CD4-positive, alpha-beta T cell treated with Interleukin-2 at 100 ng/mL for 4 hours (primary cell): Measurements from ENCODE around the gene UBIAD1.
A peak's percentile ranks its signal among the peaks of the same experiment; 100 is the strongest.

ENCODE experiments used
- DNase-seq: peaks from one replicate; pipeline ENCODE4 v3.0.0-alpha.2; 2020; ENCODE audit warnings: low spot score

The UBIAD1 gene

DNA sequence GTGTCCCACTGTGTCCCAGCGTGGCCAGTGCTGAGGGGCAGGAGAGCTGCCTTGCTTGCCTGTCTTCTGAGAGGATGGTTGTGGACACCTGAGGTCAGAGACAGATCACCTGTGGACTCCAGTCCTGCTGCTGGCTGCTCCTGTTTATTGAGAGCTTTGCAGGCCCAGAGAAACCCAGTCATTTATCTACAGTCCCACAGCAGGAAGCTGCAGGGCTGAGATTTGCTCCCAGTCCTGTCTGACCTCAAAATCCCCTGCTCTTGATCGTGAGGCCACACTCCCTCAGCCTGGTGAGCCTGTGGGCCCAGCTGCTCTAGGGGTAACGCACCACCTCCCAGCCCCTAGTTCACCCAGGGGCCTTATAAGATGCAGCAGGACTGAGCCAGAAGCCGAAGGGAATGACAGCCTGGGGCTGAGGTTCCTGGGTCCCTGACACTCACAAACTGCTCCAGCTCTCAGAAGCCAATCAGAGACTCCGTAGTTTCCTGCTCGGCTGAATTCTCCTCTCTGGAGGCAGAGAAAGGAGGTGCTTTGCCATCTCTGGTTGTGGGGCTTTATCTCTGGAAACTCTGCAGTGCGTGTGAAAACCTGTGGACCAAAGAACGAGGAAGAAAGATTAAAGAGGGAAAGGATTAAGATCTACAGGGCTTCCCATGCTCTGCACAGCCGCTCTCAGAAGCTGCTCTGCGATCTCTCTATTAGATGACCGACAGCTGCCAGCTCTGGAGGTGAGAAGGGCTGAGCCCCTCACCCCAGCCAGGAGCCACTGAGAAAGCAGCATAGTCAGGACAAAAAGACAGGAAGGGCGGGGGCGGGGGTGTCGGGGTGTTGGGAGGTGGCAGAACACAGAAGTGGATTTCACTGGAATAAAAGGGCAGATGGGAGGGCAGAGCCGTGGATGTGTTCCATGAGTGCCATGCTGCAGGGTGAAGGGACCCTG is 39.1 kb downstream of the UBIAD1 start:
- no peak for DNase-seq

DNA sequence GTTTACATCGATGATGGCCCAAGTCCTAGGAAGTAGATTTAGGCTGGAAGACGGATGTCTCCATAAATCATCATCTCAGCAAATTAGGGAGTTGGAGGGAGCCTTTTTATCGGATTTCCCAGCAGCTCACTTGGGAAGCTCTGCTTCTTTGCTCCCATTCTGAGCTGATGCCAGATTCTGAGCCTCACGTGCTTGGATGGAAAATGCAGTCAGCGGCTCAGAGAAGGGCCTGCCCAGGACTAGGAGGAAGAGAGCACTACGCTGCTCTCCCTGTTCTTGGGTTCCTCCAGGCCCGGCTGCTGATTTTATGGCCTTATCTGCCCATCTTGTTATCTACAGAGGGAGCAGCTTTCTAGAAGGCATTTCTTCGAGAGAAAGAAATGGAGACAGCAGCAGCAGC is 42.0 kb downstream of the UBIAD1 start:
- DNase-seq: no peak

DNA sequence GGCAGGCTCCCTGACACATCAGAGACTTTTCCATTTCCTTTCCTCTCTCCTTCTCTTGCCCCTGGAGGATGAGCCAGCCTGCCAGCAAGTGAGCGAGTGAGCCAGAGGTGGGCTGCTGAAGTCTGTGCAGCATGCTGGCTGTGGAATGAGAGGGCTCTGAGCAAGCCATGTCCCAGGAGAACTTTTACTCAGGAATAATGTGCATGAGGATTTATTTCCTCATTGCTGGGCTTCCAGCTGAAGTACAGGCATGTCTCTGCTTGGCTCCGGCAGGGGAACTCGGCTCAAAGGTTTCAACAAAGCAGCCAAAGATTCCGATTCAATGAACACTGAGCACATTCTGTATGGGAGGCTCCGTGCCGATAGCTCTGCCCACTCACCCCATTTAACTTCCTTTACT is 43.7 kb downstream of the UBIAD1 start:
- no peak for DNase-seq

DNA sequence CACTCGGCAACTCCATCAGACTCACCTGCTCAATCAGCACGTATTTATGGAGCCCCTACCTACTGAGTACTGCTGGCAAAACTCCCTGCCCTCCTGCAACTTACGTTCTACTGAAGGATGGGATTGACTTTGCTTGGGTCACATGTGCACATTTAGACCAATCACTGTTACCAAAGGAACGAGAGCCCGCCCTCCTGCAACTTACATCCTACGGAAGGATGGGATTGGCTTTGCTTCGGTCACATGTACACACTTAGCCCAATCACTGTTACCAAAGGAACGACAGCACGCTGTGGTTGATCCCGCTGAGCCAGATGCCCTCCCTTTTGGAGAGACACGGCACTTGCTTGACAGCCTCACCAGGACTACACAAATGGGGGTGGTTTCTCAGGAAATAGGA is 46.0 kb downstream of the UBIAD1 start:
- no peak for DNase-seq

DNA sequence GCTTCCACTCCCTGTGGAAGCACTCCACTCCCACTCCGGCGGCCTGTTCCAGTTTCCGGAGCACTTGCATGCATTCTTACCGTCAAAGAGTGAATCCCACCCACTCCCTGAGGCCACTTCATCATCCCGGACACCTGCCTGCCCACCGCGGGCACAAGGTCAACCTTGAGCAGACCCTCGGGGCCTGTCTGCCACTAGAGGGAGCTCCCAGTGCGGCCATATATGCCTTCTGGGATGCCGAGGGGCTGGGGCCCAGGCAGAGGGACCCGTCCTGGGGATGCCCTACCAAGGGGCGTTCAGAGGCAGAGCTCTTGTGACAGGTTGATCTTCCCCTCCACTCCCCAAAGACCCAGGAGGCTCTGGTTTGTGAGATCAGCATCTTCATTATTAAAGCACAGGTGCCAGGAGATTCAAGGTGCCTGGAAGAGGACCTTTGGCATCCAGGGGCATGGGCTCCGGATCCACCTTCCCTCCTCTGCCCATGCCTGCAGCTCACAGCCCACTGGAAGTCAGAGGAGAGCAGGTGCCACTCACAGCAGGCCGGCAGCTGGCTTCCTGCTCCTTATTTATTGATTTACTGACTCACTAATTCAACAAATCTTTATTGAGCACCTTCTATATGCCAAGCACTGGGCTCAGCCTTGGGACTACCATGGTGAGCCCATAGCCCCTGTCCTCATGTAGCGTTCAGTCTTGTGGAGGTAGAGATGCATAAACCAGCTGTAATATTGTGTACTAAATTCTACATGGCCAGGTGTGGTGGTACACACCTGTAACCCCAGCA is 47.3 kb downstream of the UBIAD1 start:
- DNase-seq: peak; percentile 19

DNA sequence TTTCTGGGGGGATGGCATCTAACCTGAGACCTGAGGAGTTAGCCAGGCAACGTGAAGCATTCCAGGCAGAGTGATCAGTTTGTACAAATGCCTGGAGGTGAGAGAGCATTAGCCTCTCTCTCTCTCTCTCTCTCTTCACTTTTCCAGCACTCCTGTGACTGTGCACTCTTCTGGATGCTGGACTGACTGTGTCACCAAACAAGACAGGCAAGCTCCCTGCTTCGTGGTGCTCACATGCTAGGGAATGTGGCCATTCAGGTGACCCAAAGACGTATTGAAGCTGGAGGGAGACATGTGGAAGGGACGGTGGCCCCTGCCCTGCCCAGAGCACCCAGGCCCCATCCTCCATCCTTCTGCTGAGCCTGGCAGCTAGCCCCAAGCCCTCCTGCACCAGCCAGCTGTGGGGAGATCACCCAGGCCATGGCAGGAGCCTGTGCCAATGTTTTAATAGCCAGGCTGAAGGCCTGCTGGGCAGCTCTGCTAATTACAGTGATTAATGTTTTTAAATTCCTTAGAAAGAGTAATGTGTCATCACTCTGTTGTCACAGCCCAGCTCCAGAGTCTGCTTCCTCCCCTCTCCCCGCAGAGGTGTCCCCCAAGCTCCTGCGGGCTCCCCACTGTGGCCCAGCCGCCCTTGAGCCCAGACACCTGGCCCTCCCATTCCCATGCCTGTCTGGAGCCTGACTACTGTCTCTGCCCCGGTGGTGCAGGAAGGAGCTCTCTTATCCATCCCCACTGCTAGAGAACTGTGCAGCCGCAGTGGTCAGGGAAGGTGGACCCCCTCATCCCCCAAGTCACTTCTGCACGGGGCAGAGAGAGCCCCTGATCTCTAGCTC is 48.9 kb downstream of the UBIAD1 start:
- DNase-seq: no peak

DNA sequence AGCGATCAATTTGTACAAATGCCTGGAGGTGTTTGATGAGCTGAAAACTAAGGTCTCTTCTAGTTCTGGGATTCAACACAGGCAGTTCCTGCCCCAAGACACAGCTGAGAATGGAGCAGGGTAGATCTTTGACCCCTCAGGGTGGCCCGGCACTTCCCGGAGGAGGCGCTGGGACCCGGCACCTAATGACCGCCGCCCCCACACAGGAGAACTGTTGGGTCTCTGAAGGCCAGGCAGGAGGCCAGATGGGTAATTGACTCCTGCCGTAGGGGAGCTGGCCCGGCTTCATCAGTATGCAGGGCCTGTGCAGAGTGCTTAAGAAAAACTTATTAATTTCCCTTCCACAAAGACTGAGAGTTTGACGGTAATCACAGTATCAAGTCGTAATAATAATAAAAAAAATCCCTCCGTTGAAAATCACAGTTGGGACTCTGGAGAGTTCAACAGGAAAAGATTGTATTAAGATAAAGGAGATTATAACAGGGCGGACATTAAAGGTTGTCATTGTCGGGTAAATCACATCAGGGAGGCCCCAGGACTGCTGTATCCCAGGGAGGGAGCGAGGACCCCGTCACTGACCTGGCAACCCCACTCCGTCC is 51.7 kb downstream of the UBIAD1 start:
- no peak for DNase-seq

DNA sequence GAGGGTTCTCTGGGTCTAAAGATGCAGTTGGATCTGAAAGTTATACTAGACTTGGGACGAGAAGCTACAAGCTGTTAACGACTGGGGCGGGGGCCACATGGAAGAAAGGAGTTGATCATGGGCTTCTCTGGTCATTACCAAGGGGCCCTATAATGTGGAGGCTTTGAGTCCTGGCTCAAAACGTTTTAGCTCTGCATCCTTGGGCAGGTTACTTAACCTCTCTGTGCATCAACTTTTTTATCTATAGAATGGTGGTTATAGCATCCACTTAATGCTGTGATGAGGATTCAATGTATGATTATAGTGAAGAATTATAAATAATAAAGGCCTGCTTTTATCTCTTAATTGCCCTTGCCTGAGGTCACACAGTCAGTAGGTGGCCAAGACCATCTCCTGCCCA is 53.1 kb downstream of the UBIAD1 start:
- DNase-seq: no peak

DNA sequence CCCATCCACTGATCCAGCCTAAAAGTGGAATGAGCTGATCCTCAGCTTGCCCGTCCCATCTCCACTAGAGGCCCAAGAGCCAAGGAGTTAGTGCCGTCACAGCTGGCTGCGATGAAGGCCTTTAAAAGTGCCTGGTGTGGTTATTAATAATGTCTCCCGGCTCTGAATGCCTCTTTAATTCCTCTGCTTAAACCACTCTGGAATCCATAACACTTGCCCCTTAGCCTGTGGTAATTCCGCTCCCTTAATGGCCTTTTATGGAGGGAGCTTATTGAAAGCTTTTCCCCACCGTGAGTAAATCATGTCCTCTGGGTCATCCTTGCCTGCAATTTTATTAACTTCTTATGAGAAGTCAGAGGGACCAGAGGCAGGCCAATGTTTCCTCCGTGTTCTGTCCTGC is 55.4 kb downstream of the UBIAD1 start:
- DNase-seq: no peak

DNA sequence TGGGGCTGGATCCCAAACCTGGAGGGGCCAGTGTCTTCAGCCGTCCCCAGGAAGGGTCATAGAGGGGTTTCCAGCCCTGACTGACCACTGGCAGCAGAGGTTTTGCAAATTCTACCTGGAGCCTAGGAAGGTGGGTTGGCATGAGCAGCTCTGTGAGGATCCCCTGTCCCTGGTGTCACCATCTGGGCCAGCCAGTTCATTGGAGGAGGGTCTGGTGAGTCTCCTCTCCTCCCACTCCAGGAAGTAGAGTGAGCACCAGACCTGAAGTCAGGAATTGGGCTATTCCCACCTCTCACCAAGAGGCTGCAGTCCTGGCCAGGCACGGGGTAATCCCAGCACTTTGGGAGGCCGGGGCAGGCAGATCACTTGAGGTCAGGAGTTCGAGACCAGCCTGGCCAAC is 57.4 kb downstream of the UBIAD1 start:
- DNase-seq: no peak

DNA sequence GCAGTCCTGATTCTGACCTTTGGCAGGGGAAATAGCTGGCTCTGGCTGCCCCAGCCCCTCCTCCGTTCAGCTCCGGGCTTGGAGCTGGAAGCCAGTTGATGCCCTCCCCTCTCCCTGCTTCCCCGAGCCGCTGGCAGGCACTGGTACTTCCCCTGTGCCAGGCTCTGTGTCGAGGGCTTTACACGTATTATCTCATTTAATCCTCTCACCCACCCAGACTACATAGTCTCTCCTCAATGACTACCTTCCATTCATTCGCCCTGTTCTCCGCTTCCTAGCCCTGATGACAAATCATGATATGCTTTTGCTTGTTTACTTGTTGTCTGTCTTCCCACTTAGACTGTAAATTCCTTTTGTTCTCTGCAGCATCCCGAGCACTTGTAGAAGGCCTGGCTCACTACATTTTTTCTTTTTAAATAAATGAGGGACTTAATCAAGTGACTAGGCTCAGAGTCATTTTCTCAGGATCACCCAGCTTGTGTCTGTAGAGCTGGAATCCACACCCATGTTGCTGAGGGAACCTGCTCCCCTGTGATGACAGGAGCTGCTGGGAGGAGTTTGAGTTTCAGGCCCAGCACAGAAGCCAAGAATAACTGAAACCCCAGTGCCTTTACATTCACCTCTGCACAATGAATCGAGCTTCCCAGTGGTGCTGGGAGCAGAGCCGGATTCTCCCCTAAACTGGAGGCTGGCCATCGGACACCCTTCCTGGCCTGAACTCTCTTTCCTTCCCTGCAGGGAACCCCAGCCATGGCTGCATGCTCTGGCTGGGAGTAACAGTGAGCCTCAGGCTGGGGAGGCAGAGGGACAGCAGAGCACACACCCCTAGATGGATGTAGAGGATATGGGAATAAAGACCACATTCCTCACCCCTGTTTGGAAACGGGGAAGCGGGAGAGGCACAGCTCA is 58.3 kb downstream of the UBIAD1 start:
- no peak for DNase-seq

DNA sequence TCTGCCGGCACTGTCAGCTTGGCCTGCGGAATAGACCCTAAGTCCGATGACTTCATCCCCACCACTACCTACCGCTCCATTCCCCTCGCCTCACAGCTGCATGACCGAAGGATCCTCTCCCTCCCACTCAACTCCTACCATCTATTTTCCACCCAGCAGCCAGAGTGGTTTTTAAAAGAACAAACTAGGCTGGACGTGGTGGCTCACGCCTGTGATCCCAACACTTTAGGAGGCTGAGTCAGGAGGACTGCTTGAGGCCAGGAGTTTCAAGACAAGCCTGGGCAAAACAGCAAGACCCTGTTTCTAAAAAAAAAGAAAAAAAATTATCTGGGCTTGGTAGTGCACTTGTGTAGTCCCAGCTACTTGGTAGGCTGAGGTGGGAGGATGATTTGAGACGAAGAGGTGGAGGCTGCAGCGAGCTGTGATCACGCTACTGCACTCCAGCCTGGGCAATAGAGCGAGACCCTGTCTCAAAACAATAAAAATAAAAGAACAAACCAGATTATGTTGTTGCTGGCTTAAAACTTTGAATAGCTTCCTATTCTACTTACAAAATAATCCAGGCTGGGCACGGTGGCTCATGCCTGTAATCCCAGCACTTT is 59.0 kb downstream of the UBIAD1 start:
- DNase-seq: no peak

DNA sequence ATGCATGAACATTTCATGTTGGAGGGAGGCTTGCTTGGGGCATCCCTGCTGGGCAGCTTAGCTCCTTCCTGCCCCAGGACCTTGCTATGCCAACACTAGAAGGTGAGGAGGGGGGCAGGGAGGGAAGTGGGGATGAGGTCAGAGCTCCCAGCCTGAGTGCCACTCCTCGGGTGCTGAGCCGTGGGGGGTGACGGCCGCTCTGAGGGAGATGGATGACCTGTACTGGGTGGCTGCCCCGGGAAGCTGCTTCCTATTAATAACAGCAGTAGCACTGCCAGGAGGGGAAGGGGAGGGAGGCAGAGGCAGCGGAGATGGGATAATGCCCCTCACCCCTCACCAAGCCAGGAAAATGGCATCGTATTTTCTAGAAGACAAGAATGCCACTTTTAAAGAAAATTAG is 60.6 kb downstream of the UBIAD1 start:
- DNase-seq: no peak

DNA sequence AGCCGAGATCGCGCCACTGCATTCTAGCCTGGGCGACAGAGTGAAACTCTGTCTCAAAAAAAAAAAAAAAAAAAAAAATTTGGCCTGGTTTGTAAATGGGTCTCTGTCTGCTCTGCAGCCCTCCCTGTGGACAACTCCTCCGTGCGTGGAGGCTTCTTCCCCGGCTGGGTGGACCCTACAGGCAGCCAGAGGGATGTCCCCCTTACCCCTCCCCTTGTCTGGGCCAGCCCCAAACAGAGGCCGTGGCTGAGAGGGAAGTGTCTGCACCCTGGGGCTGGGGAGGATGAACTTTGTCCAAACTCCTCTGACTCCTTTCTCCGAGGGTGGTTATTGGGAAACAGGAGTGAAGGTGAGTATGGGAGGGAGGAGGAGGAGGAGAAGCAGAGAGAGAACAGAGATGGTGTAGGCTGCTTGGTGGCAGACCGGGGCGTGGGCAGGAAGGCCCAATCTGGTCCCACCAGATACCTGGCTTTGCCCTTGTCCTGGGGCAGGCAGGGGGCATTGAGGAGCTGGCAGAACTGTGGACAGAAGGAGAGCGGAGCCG is 61.3 kb downstream of the UBIAD1 start:
- no peak for DNase-seq

DNA sequence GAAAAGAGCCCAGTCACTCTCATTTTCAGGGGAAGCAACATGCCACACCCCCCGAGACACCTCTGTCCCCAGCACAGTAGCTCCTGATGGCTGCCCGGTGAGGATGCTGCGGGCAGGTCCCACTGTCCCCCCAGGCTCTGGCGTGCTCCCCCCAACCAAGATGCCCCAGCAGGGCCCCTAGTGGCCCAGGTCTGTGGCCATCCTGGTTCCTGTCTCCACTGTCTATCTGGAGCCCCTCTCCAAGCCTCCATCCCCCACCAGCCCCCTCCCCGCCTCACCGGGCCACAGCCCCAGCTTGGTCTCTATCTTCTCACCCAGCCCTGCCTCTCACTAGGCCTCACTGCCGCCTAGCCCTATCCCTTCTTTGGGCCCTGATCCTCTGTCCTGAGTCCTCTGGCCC is 61.8 kb downstream of the UBIAD1 start:
- DNase-seq: no peak

DNA sequence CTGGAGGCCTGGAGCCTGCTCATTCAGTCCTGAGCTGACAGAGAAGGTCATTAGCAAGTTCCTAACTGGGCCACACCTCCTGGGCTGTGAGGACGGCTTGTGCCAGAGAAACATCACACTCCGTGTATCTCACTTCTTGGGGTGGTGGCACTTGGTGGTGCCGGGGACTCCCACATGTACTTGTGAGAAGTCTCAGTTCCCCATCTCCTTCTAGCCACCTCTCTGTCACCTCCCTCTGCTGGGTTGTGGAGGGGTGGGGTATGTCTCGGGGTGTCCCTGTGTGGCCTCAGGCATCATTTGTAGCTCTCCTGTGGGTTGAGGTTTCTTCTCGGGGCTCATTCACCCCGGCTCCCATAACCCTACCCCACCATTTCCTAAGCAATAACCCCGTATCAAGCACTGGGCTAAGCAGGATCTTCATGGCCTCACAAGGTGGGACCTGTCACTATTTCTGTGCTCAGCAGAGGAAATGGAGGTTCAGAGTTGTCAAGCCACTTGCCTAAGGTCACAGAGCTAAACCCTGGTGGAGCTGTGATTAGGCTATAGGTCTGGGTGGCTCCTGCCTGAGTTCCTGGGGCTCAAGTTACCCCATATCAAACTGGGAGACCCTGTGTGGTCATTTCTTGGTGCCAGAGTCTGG is 62.5 kb downstream of the UBIAD1 start:
- DNase-seq: peak; percentile 12

DNA sequence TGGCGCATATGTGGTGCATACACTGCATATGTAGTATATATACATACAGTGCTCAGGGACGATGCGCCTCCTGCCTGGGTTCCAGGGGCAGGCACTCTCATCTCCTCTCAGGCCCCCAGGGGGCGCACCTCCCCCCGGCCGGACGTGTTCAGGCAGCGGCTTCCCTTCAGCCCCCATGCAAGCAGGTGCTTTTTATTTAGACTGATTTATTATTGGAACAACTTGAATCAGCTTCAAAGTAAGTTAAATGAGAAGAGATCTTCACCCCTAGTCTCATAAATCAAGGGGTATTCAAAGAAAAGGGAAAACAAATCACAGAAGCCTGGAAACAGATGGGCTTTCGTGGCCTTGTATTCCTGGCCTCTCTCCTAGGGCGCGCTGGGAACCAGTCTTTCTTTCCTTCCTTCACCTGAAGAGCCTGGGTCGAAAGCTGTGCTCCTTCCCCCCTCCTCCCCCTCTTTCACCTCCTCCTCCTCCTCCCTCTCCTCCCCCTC is 64.6 kb downstream of the UBIAD1 start:
- DNase-seq: peak; percentile 67
